Uterus (tissue), 4 donors: ENCODE measurements around the gene MCM9. TPM values are rescaled to one million over a fixed set of nuclear protein-coding genes. Genes with fewer than 3 reads are reported as not detected.

Experiments used
- DNase-seq, 2 donors: peaks; one replicate each; pipeline ENCODE4 v3.0.0-alpha.2; 2019 to 2020
- H3K27ac ChIP-seq, 2 donors: fragments of 200-600 bp; sonication (generic); 1 replicate in 1 of 2; 2 replicates in 1 of 2; pipeline ENCODE4 v1.5.1; 2016 to 2018
- H3K27me3 ChIP-seq, 2 donors: fragments of 200-600 bp; sonication (generic); one replicate each; pipeline ENCODE4 v1.5.1; 2018 to 2019; ENCODE audit warnings: control low read depth in 1 of 2
- H3K36me3 ChIP-seq, 2 donors: fragments of 200-600 bp; sonication (generic); one replicate each; pipeline ENCODE4 v1.5.1; 2019; ENCODE audit warnings: control low read depth in 1 of 2
- H3K4me1 ChIP-seq, 2 donors: fragments of 200-600 bp; sonication (generic); one replicate each; pipeline ENCODE4 v1.5.1; 2018 to 2019; ENCODE audit warnings: control low read depth in 1 of 2
- H3K4me3 ChIP-seq, 2 donors: fragments of 200-600 bp; sonication (generic); 1 replicate in 1 of 2; 2 replicates in 1 of 2; pipeline ENCODE4 v1.5.1; 2018 to 2019; ENCODE audit warnings: mild to moderate bottlenecking in 1 of 2
- H3K9me3 ChIP-seq, 2 donors: fragments of 200-600 bp; sonication (generic); one replicate each; pipeline ENCODE4 v1.5.1; 2019; ENCODE audit warnings: control low read depth in 1 of 2
- POLR2A ChIP-seq, 2 donors: fragments of 450-650 bp; IDR thresholded peaks; one replicate each; pipeline ENCODE4 v1.6.1; 2016; ENCODE audit warnings: antibody characterized with exemption in 2 of 2, mild to moderate bottlenecking in 1 of 2, moderate library complexity in 1 of 2
- intact Hi-C: fragments of 100-400 bp; cut with DNase I; formaldehyde crosslinking; loops from one replicate; pipeline ENCODE4 v1.15.1; 2023; ENCODE audit warnings: low total_unique reads
- total RNA-seq, 4 donors: library from RNA; depleted of rRNA in 3 of 4; stranded (reverse); fragments of >200 nt in 3 of 4; gene quantifications; one replicate each; pipeline versions ENCODE4 v1.1.0 to v1.2.4, GENCODE V29; 2014 to 2023
- TF ChIP-seq, protein P1 (sequence below), 4 experiments: fragments of 200-600 bp in 2 of 4; fragments of 450-650 bp in 2 of 4; sonication (generic) in 2 of 4; IDR thresholded peaks; one replicate each; pipeline ENCODE4 v1.5.1; 2016 to 2019; ENCODE audit warnings: antibody characterized with exemption in 4 of 4, mild to moderate bottlenecking in 2 of 4, moderate library complexity in 1 of 4
- donor health status: DM: yes; HTN: yes; CAD: no.

The MCM9 gene
- total RNA-seq, 4 donors from 2014 or later: 4.4 to 40.0 (median 24.5) TPM

DNA sequence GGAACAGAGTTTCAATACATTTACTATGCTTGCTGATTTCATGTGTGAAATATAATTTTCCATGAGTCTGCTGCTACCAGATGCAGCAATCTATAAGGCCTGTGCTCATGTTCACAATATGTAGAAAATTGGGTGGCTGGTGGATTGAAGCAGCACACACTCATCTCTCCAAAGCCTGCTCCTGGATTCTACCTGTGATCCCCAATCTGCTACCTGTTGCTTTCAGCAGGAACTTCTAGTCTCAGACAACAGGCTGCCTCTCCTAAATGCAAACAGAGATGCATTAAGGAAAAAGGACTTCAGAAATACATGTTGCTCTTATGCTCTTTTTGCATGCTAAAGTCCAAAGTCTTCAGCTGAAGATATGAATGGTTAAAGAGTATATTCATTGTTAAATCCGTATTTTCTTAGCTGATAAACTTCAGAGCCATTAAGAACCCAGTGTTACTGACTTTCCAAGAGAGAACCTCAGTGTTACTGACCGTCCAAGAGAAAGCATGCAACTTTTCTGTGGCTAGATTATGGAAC is 30.9 kb upstream of the MCM9 start:
- Histone ChIP-seq H3K36me3 (no peaks in the 10 kb centered on the region), H3K4me1 (no peaks in the 10 kb centered on the region), H3K4me3 (no peak overlapping the region), H3K27ac (no peak overlapping the region), H3K27me3 (no peaks in the 10 kb centered on the region), H3K9me3 (no peaks in the 10 kb centered on the region)
- intact Hi-C loops: no loop called here
- TF ChIP-seq, protein P1, sequence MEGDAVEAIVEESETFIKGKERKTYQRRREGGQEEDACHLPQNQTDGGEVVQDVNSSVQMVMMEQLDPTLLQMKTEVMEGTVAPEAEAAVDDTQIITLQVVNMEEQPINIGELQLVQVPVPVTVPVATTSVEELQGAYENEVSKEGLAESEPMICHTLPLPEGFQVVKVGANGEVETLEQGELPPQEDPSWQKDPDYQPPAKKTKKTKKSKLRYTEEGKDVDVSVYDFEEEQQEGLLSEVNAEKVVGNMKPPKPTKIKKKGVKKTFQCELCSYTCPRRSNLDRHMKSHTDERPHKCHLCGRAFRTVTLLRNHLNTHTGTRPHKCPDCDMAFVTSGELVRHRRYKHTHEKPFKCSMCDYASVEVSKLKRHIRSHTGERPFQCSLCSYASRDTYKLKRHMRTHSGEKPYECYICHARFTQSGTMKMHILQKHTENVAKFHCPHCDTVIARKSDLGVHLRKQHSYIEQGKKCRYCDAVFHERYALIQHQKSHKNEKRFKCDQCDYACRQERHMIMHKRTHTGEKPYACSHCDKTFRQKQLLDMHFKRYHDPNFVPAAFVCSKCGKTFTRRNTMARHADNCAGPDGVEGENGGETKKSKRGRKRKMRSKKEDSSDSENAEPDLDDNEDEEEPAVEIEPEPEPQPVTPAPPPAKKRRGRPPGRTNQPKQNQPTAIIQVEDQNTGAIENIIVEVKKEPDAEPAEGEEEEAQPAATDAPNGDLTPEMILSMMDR (IDR thresholded peaks at IDR 0.05): no peak
- TF ChIP-seq POLR2A (IDR thresholded peaks at IDR 0.05): no peak
- no peak for DNase-seq

DNA sequence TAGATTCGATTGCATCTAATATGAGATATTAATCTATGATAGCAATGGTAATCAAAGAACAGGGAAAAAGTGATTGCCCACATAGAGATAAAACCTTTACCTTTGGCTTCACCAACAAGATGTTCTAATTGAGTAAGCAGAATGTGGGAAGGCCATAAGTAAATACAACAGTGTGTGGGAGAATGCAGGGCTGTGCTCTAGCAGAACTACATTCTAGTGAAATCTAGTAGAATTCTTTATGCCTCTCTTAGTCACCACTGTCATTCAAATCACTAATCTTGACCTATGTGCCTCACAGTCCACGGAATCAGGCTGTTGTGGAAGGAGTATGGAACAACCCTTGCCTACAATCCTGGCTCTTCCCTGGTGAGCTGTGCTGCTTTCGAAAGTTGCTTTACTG is 30.4 kb upstream of the MCM9 start:
- H3K27me3 ChIP-seq: no peaks in the 10 kb centered on the region
- no peak overlapping the region for H3K27ac ChIP-seq
- H3K36me3 ChIP-seq: no peaks in the 10 kb centered on the region
- no peaks in the 10 kb centered on the region for H3K4me1 ChIP-seq
- intact Hi-C loops: no loop called here
- no peaks in the 10 kb centered on the region for H3K9me3 ChIP-seq
- no peak overlapping the region for H3K4me3 ChIP-seq
- TF ChIP-seq, protein P1 (IDR thresholded peaks at IDR 0.05): no peak
- TF ChIP-seq POLR2A (IDR thresholded peaks at IDR 0.05): no peak
- no peak for DNase-seq

DNA sequence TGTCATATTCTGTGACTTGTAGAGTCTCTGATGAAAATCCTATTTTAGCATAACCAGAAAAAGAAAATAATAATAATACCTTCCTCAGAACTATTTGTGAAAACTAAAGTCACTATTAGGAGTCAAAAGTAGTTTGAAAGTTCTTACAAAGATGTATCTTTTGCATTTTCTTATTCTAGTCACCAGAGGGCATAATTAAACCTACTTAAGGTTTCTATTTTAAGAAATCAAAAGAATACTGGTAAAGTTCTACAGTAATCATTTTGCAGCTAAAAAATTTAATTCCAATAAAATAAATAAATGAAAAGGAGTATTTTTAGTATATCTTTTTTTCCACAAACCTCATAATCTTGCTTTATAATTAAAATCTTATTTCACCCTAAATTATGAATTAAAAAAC is 28.0 kb upstream of the MCM9 start:
- no peaks in the 10 kb centered on the region for H3K9me3 ChIP-seq

DNA sequence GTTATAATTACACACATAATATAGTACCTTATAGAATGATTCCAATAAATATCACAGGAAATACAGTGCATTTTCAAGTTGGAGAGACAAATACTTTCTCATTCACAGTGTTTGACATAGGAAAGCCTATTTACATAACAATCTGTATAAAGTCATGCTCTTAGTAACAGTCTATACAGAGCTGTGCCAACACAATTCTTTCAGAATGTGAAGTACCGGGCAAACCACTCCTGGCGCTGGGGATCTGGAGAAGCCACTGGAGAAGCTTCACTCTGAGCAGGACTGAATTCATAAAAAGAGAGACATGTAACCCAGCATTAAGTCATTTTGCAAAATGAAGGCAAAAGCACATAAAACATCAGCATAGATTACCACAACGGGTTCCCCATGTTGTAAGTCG is 24.9 kb upstream of the MCM9 start:
- intact Hi-C loops: no loop called here
- no peaks in the 10 kb centered on the region for H3K4me1 ChIP-seq
- no peaks in the 10 kb centered on the region for H3K9me3 ChIP-seq
- DNase-seq: no peak
- H3K27me3 ChIP-seq: no peaks in the 10 kb centered on the region
- H3K27ac ChIP-seq: no peak overlapping the region
- no peaks in the 10 kb centered on the region for H3K36me3 ChIP-seq
- no peak overlapping the region for H3K4me3 ChIP-seq
- TF ChIP-seq, protein P1 (IDR thresholded peaks at IDR 0.05): no peak
- TF ChIP-seq POLR2A (IDR thresholded peaks at IDR 0.05): no peak

More for the DNA sequence above, 28.0 kb upstream of the MCM9 start:
- Histone ChIP-seq H3K27me3 (no peaks in the 10 kb centered on the region), H3K4me3 (no peak overlapping the region), H3K36me3 (no peaks in the 10 kb centered on the region), H3K27ac (no peak overlapping the region), H3K4me1 (no peaks in the 10 kb centered on the region)
- intact Hi-C loops: no loop called here
- DNase-seq: no peak
- TF ChIP-seq, protein P1 (IDR thresholded peaks at IDR 0.05): peak in 1 of 4 experiments; percentile 18
- no peak for TF ChIP-seq POLR2A (IDR thresholded peaks at IDR 0.05)

DNA sequence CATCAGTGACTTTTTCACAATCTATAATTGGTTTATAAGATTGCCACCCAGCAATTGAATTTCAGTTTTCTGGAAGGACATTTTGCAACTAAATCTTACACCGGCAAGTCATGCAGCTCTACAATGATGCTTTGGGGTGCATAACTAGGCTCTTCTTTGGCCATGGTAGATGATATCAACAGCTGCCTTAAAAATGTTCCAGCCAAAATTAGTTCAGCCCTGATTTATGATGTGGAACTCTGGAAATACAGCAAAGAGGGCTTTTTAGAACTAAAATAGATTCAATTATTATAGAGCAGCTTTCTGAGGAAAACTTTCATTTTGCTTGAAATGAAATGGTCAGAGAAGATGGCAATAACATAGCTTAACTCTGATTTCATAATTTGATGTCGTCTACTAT is 18.4 kb upstream of the MCM9 start:
- Histone ChIP-seq H3K36me3 (no peaks in the 10 kb centered on the region), H3K9me3 (no peaks in the 10 kb centered on the region), H3K4me3 (no peak overlapping the region), H3K27ac (no peak overlapping the region), H3K27me3 (no peaks in the 10 kb centered on the region), H3K4me1 (no peaks in the 10 kb centered on the region)
- TF ChIP-seq POLR2A (IDR thresholded peaks at IDR 0.05): no peak
- TF ChIP-seq, protein P1 (IDR thresholded peaks at IDR 0.05): no peak
- DNase-seq: no peak
- intact Hi-C loops: no loop called here
